ENCODE data around the gene MAGEB1.

The MAGEB1 gene

DNA sequence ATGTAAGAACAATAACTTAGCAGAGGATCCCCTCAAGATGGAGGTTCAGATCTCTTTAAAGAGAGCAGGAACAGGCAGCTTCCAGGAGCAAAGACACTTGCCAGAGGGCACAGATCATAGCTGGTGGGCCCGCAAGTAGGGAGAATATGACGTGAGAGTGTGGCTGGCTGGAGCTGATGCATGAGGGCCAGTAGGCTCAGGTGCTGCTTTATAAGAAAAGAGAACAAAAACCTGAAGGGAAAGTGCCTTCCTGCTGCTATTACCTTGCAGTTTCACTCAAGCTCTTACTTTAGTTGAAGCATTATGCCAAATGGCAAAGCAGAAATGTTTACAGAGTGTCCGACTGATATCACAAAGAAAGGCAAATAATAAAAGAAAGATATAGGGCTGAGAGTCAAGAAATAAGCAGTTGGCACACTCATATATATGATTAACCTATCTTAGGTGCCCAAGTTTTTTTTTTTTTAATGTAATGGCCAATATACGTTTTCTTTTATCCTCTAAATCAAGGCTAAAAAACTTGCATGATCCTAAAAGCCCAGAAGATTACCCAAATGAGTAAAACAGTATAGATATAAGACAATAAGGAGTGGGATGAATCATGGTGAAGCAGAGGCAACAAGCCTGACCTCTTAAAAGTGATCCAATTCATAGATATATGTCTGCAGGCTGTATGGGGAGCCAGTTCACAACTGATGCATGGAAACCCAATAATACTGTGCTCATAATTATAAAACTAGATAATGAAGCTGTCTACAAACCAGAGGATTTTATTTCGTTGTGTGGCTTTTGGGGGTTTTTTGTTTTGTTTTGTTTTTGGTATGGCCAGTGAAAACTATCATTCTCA is 49.7 kb downstream of the MAGEB1 start:
- DNase-seq = no peak

DNA sequence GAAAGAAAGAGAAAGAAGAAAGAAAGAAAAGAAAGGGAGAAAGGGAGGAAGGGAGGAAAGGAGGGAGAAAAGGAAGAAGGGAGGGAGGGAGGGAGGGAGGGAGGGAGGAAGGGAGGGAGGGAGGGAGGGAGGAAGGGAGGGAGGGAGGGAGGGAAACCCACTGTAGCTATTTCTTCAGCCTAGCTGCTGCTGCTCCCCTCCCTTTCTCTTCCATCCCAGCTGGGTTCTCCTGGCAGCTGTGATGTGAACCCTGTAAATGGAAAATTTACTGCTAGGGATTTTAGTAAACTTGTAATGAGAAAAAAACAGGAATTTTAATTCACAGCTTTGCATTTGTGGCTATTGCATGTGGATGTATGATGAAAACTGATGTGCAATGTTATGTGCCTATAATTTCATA is 54.3 kb downstream of the MAGEB1 start:
- no peak for DNase-seq

All from nucleus accumbens (tissue), 56 donors.